Thymus (tissue), 11 donors: ENCODE data around the gene ZCCHC7. TPM values are rescaled to one million over a fixed set of nuclear protein-coding genes. Genes with fewer than 3 reads are reported as not detected.
A peak's percentile ranks its signal among the peaks of the same experiment; 100 is the strongest.
"Not testable (repeated sequence)": the region's sequence is repeated elsewhere in the genome, so short reads cannot be mapped to it uniquely, and the experiment has no call there.

Experiments used
- DNase-seq, 9 donors: peaks; one replicate each; pipeline ENCODE4 v3.0.0-alpha.2; 2013; ENCODE audit warnings: low spot score in 9 of 9, low read depth in 6 of 9, missing footprints in 1 of 9
- H3K27ac ChIP-seq, 2 donors: one replicate each; pipeline ENCODE4 v1.5.1; 2013; ENCODE audit warnings: control low read depth in 1 of 2, low read depth in 1 of 2, low read length in 1 of 2, mild to moderate bottlenecking in 1 of 2, moderate library complexity in 1 of 2
- H3K27me3 ChIP-seq, 2 donors: one replicate each; pipeline ENCODE4 v1.5.1; 2013; ENCODE audit warnings: low read length in 1 of 2; ENCODE audit not compliant: control insufficient read depth in 2 of 2, insufficient read depth in 1 of 2
- H3K36me3 ChIP-seq, 2 donors: one replicate each; pipeline ENCODE4 v1.5.1; 2013; ENCODE audit warnings: low read length in 1 of 2, mild to moderate bottlenecking in 1 of 2, moderate library complexity in 1 of 2; ENCODE audit not compliant: control insufficient read depth in 2 of 2, insufficient read depth in 2 of 2
- H3K4me1 ChIP-seq, 2 donors: one replicate each; pipeline ENCODE4 v1.5.1; 2013; ENCODE audit warnings: low read length in 2 of 2; ENCODE audit not compliant: control insufficient read depth in 2 of 2, insufficient read depth in 2 of 2
- H3K4me3 ChIP-seq, 2 donors: one replicate each; pipeline ENCODE4 v1.5.1; 2013; ENCODE audit warnings: low read length in 2 of 2, control low read depth in 1 of 2, mild to moderate bottlenecking in 1 of 2
- H3K9me3 ChIP-seq, 2 donors: one replicate each; pipeline ENCODE4 v1.5.1; 2013; ENCODE audit warnings: low read length in 1 of 2, mild to moderate bottlenecking in 1 of 2; ENCODE audit not compliant: control insufficient read depth in 2 of 2, insufficient read depth in 1 of 2
- WGBS: extraction: QIAGEN DNeasy Blood & Tissue Kit; methylation state at CpG from one replicate; pipeline ENCODE4 v1.1.7; 2013; 5-methylcytosine and 5-hydroxymethylcytosine counted together
- polyA plus RNA-seq: library from polyadenylated mRNA; stranded (reverse); fragments of 200-250 nt; gene quantifications from one replicate; pipeline ENCODE4 v1.2.3, GENCODE V29; 2013
- total RNA-seq: library from RNA; stranded (reverse); fragments of 120-200 nt; gene quantifications from one replicate; pipeline ENCODE4 v1.2.4, GENCODE V29; 2013
- donor health status: healthy.

Gene ZCCHC7
- total and polyA plus RNA-seq, 2 donors: 21.8 to 22.6 TPM

GRCh38 chr9:37383876-37384746 is 263.7 kb downstream of the ZCCHC7 start:
- no peaks in the 10 kb centered on the region for H3K36me3 ChIP-seq
- DNase-seq: no peak
- H3K27ac ChIP-seq: no peak overlapping the region
- H3K4me1 ChIP-seq: no peaks in the 10 kb centered on the region
- 89% methylated on average over 12 of the region's 12 CpGs for WGBS
- no peaks in the 10 kb centered on the region for H3K27me3 ChIP-seq
- no peaks in the 10 kb centered on the region for H3K9me3 ChIP-seq
- no peak overlapping the region for H3K4me3 ChIP-seq

- DNase-seq: no peak
- Histone ChIP-seq H3K9me3 (no peaks in the 10 kb centered on the region), H3K36me3 (no peaks in the 10 kb centered on the region), H3K4me3 (no peak overlapping the region), H3K4me1 (no peaks in the 10 kb centered on the region), H3K27ac (no peak overlapping the region), H3K27me3 (no peaks in the 10 kb centered on the region)
- 78% methylated on average over 6 of the region's 6 CpGs for WGBS
Measured at GRCh38 chr9:37385286-37385685, 264.9 kb downstream of the ZCCHC7 start.

- Histone ChIP-seq H3K4me1 (no peaks in the 10 kb centered on the region), H3K9me3 (no peaks in the 10 kb centered on the region), H3K36me3 (no peaks in the 10 kb centered on the region), H3K27ac (no peak overlapping the region), H3K4me3 (no peak overlapping the region), H3K27me3 (no peaks in the 10 kb centered on the region)
- WGBS: 93% methylated on average over 10 of the region's 10 CpGs
- no peak for DNase-seq
Measured at GRCh38 chr9:37386988-37387387, 266.6 kb downstream of the ZCCHC7 start.

- DNase-seq: peak in 2 of 9 donors; percentile 36 to 55
- Histone ChIP-seq H3K9me3 (no peaks in the 10 kb centered on the region), H3K36me3 (no peaks in the 10 kb centered on the region), H3K27ac (no peak overlapping the region), H3K27me3 (no peaks in the 10 kb centered on the region), H3K4me1 (no peaks in the 10 kb centered on the region), H3K4me3 (no peak overlapping the region)
- 47% methylated on average over 7 of the region's 7 CpGs for WGBS
Measured at GRCh38 chr9:37390759-37391158, 270.4 kb downstream of the ZCCHC7 start.

GRCh38 chr9:37392272-37392671 is 271.9 kb downstream of the ZCCHC7 start:
- Histone ChIP-seq H3K9me3 (no peaks in the 10 kb centered on the region), H3K36me3 (no peaks in the 10 kb centered on the region), H3K4me3 (no peak overlapping the region), H3K27ac (no peak overlapping the region), H3K27me3 (no peaks in the 10 kb centered on the region), H3K4me1 (no peaks in the 10 kb centered on the region)
- whole genome bisulfite sequencing: 91% methylated on average over 8 of the region's 8 CpGs
- no peak for DNase-seq

GRCh38 chr9:37395229-37395628 is 274.9 kb downstream of the ZCCHC7 start:
- 86% methylated on average over 12 of the region's 12 CpGs for WGBS
- H3K4me3 ChIP-seq: no peak overlapping the region
- no peaks in the 10 kb centered on the region for H3K27me3 ChIP-seq
- no peaks in the 10 kb centered on the region for H3K4me1 ChIP-seq
- H3K9me3 ChIP-seq: no peaks in the 10 kb centered on the region
- no peaks in the 10 kb centered on the region for H3K36me3 ChIP-seq
- DNase-seq: no peak
- H3K27ac ChIP-seq: no peak overlapping the region

- DNase-seq: no peak
- no peaks in the 10 kb centered on the region for H3K9me3 ChIP-seq
- WGBS: 90% methylated on average over 8 of the region's 8 CpGs
Measured at GRCh38 chr9:37395663-37396062, 275.3 kb downstream of the ZCCHC7 start.

GRCh38 chr9:37397948-37398347 is 277.6 kb downstream of the ZCCHC7 start:
- not testable (repeated sequence) for H3K27ac ChIP-seq
- WGBS: 98% methylated on average over 3 of the region's 3 CpGs

More at GRCh38 chr9:37395663-37396062, 275.3 kb downstream of the ZCCHC7 start:
- Histone ChIP-seq H3K4me1 (no peaks in the 10 kb centered on the region), H3K27ac (no peak overlapping the region), H3K36me3 (no peaks in the 10 kb centered on the region), H3K4me3 (no peak overlapping the region), H3K27me3 (no peaks in the 10 kb centered on the region)

GRCh38 chr9:37398464-37399025 is 278.2 kb downstream of the ZCCHC7 start:
- 87% methylated on average over 7 of the region's 7 CpGs for WGBS
- H3K27ac ChIP-seq: no peak overlapping the region
- H3K36me3 ChIP-seq: no peaks in the 10 kb centered on the region
- no peak overlapping the region for H3K4me3 ChIP-seq
- H3K9me3 ChIP-seq: no peaks in the 10 kb centered on the region
- no peak for DNase-seq
- H3K27me3 ChIP-seq: no peaks in the 10 kb centered on the region
- no peaks in the 10 kb centered on the region for H3K4me1 ChIP-seq

More at GRCh38 chr9:37397948-37398347, 277.6 kb downstream of the ZCCHC7 start:
- not testable (repeated sequence) for H3K9me3 ChIP-seq, H3K27me3 ChIP-seq, DNase-seq, H3K36me3 ChIP-seq, H3K4me3 ChIP-seq, H3K4me1 ChIP-seq
